A549 (cell line): Measurements from ENCODE around the gene SCNN1A. TPM values are rescaled to one million over a fixed set of nuclear protein-coding genes. Genes with fewer than 3 reads are reported as not detected.

ENCODE experiments used
- ATAC-seq, 2 experiments: fragments of 200-7000 bp in 1 of 2; fragments of >200 bp in 1 of 2; cut with Nextera tagmentation in 1 of 2; cut with Tn5 transposase in 1 of 2; 3 replicates each; pipeline versions ENCODE4 v1.8.0 to v1.9.1; 2018 to 2020; ENCODE audit warnings: mild to moderate bottlenecking in 1 of 2, moderate library complexity in 1 of 2
- CTCF ChIA-PET: fragments of 300-600 bp; sonication (Branson Sonifier 250); formaldehyde crosslinking; extraction: SDS; loops from one replicate; lab custom pipeline; 2021; ENCODE audit warnings: antibody characterized with exemption, inconsistent platforms; lab: Yijun Ruan, JAX
- POLR2A ChIA-PET: fragments of 350-600 bp; formaldehyde crosslinking; extraction: SDS; loops from one replicate; lab custom pipeline; 2021; ENCODE audit warnings: antibody characterized with exemption, inconsistent platforms; lab: Yijun Ruan, JAX
- DNase-seq, 2 experiments: peaks; one replicate each; pipeline versions ENCODE4 v3.0.0 to v3.0.0-alpha.2; 2011 to 2016; ENCODE audit warnings: low read depth in 1 of 2, low spot score in 1 of 2
- FAIRE-seq: peaks from 2 replicates; lab custom pipeline; 2011; peaks lifted over from hg19 to GRCh38; lab: Jason Lieb, UNC
- H3K27ac ChIP-seq, 2 experiments: fragments of >200 bp; sonication (Bioruptor Twin); formaldehyde crosslinking; 3 replicates each; pipeline ENCODE4 v1.5.1; 2016 to 2017
- H3K4me1 ChIP-seq: fragments of >200 bp; sonication (Bioruptor Twin); formaldehyde crosslinking; 3 replicates; pipeline ENCODE4 v1.6.1; 2016
- H3K4me2 ChIP-seq: fragments of >200 bp; sonication (Bioruptor Twin); formaldehyde crosslinking; 3 replicates; pipeline ENCODE4 v1.6.1; 2016
- H3K4me3 ChIP-seq: fragments of >200 bp; sonication (Bioruptor Twin); formaldehyde crosslinking; 3 replicates; pipeline ENCODE4 v1.5.1; 2016
- H3K9me3 ChIP-seq: fragments of >200 bp; sonication (Bioruptor Twin); formaldehyde crosslinking; 3 replicates; pipeline ENCODE4 v1.6.1; 2016
- CBX8 ChIP-seq: fragments of 200-600 bp; sonication (generic); IDR thresholded peaks from 2 replicates; pipeline ENCODE4 v1.6.1; 2016
- CEBPB ChIP-seq, 2 experiments: fragments of >200 bp in 1 of 2; sonication (Bioruptor Twin) in 1 of 2; formaldehyde crosslinking in 1 of 2; IDR thresholded peaks; 2 replicates each; pipeline ENCODE4 v1.6.1; 2012 to 2016
- EHF ChIP-seq: fragments of 250-450 bp; sonication (Bioruptor Pico); IDR thresholded peaks from 2 replicates; pipeline ENCODE4 v1.5.0; 2020; ENCODE audit warnings: mild to moderate bottlenecking
- FOSB ChIP-seq: fragments of 250-450 bp; sonication (Bioruptor Pico); IDR thresholded peaks from 2 replicates; pipeline ENCODE4 v1.5.0; 2020; ENCODE audit warnings: mild to moderate bottlenecking, moderate library complexity
- FOSL2 ChIP-seq, 2 experiments: fragments of 450-650 bp in 1 of 2; fragments of >200 bp in 1 of 2; sonication (Bioruptor Twin) in 1 of 2; formaldehyde crosslinking; IDR thresholded peaks; 2 replicates each; pipeline versions ENCODE4 v1.5.0 to v1.6.1; 2016 to 2020; ENCODE audit warnings: mild to moderate bottlenecking in 1 of 2, moderate library complexity in 1 of 2
- HDAC2 ChIP-seq: fragments of 200-600 bp; sonication (generic); IDR thresholded peaks from 2 replicates; pipeline ENCODE4 v1.6.1; 2016
- HEYL ChIP-seq: fragments of 250-450 bp; sonication (Bioruptor Pico); IDR thresholded peaks from 2 replicates; pipeline ENCODE4 v1.8.0; 2021; ENCODE audit warnings: mild to moderate bottlenecking, moderate library complexity
- HOXA7 ChIP-seq: fragments of 250-450 bp; sonication (Bioruptor Pico); IDR thresholded peaks from 2 replicates; pipeline ENCODE4 v1.5.0; 2020; ENCODE audit warnings: mild to moderate bottlenecking, moderate library complexity
- HOXB5 ChIP-seq: fragments of 250-450 bp; sonication (Bioruptor Pico); IDR thresholded peaks from 2 replicates; pipeline ENCODE4 v1.5.0; 2020; ENCODE audit warnings: mild to moderate bottlenecking, moderate library complexity
- JUN ChIP-seq, 2 experiments: fragments of >200 bp; sonication (Bioruptor Twin); formaldehyde crosslinking; IDR thresholded peaks; 2 replicates in 1 of 2; 3 replicates in 1 of 2; pipeline ENCODE4 v1.6.1; 2016 to 2017
- JUNB ChIP-seq: fragments of >200 bp; sonication (Bioruptor Twin); formaldehyde crosslinking; IDR thresholded peaks from 2 replicates; pipeline ENCODE4 v1.6.1; 2016
- KDM1A ChIP-seq: fragments of 200-600 bp; sonication (generic); IDR thresholded peaks from 2 replicates; pipeline ENCODE4 v1.6.1; 2016; ENCODE audit warnings: low read depth, mild to moderate bottlenecking
- KDM5A ChIP-seq: fragments of 200-600 bp; sonication (generic); IDR thresholded peaks from 2 replicates; pipeline ENCODE4 v1.6.1; 2016; ENCODE audit warnings: antibody characterized with exemption, mild to moderate bottlenecking
- MAZ ChIP-seq: fragments of 150-350 bp; IDR thresholded peaks from 2 replicates; pipeline ENCODE4 v1.6.1; 2014; ENCODE audit warnings: antibody characterized with exemption, low read depth, low read length, borderline replicate concordance
- NR3C1 ChIP-seq: fragments of >200 bp; sonication (Bioruptor Twin); formaldehyde crosslinking; IDR thresholded peaks from 3 replicates; pipeline ENCODE4 v1.6.1; 2017
- PHF8 ChIP-seq: fragments of 200-600 bp; sonication (generic); IDR thresholded peaks from 2 replicates; pipeline ENCODE4 v1.6.1; 2016; ENCODE audit warnings: low read depth, mild to moderate bottlenecking, antibody characterized with exemption, moderate library complexity, borderline replicate concordance
- RAD21 ChIP-seq, 2 experiments: fragments of >200 bp in 1 of 2; sonication (Bioruptor Twin) in 1 of 2; formaldehyde crosslinking in 1 of 2; IDR thresholded peaks in 1 of 2; conservative IDR thresholded peaks in 1 of 2; 2 replicates in 1 of 2; 3 replicates in 1 of 2; pipeline ENCODE4 v1.6.1; 2012 to 2018; ENCODE audit warnings: inconsistent platforms in 1 of 2
- RNF2 ChIP-seq: fragments of 200-600 bp; sonication (generic); IDR thresholded peaks from 2 replicates; pipeline ENCODE4 v1.6.1; 2016; ENCODE audit warnings: low read depth, mild to moderate bottlenecking, antibody characterized with exemption, moderate library complexity, borderline replicate concordance
- SMC3 ChIP-seq: fragments of >200 bp; sonication (Bioruptor Twin); formaldehyde crosslinking; IDR thresholded peaks from 3 replicates; pipeline ENCODE4 v1.6.1; 2018; ENCODE audit warnings: inconsistent platforms
- TP53 ChIP-seq: fragments of 250-450 bp; sonication (Bioruptor Pico); IDR thresholded peaks from 2 replicates; pipeline ENCODE4 v1.5.0; 2021; ENCODE audit warnings: mild to moderate bottlenecking, moderate library complexity
- ZNF302 ChIP-seq: fragments of 250-450 bp; sonication (Bioruptor Pico); IDR thresholded peaks from 2 replicates; pipeline ENCODE4 v1.9.0; 2021; ENCODE audit warnings: inconsistent platforms, mild to moderate bottlenecking, moderate library complexity
- WGBS: methylation state at CpG from one replicate; pipeline ENCODE4 v1.1.6; 2017; ENCODE audit errors: missing lambda C conversion rate; 5-methylcytosine and 5-hydroxymethylcytosine counted together
- polyA plus RNA-seq, 4 experiments: library from polyadenylated mRNA; depleted of rRNA in 3 of 4; stranded (reverse); fragments of >200 nt; fragmentation: RNase III in 1 of 4; extraction: RNeasy Plus Mini Kit Qiagen cat#74134 plus additional on column Dnase treatment in 1 of 4; gene quantifications; 2 replicates in 3 of 4; 3 replicates in 1 of 4; pipeline ENCODE4 v1.2.3, GENCODE V29; 2011 to 2017
- TF ChIP-seq, protein P1 (sequence below): fragments of >200 bp; sonication (Bioruptor Twin); formaldehyde crosslinking; IDR thresholded peaks from 2 replicates; pipeline ENCODE4 v1.6.1; 2016
- TF ChIP-seq, protein P2 (sequence below): fragments of 150-350 bp; IDR thresholded peaks from 2 replicates; pipeline ENCODE4 v1.6.1; 2014; ENCODE audit warnings: low read depth, mild to moderate bottlenecking, low read length
- TF ChIP-seq, protein P3 (sequence below): fragments of 250-450 bp; sonication (Bioruptor Pico); IDR thresholded peaks from 2 replicates; pipeline ENCODE4 v1.5.0; 2020; ENCODE audit warnings: low read depth, mild to moderate bottlenecking, moderate library complexity
- TF ChIP-seq, protein P4 (sequence below): IDR thresholded peaks from 2 replicates; pipeline ENCODE4 v1.6.1; 2012; ENCODE audit warnings: low read depth, borderline replicate concordance
- TF ChIP-seq, protein P5 (sequence below): fragments of 450-650 bp; IDR thresholded peaks from 2 replicates; pipeline ENCODE4 v1.6.1; 2014; ENCODE audit warnings: antibody characterized with exemption
- TF ChIP-seq, protein P6 (sequence below): IDR thresholded peaks from 2 replicates; pipeline ENCODE4 v1.6.1; 2012

Gene SCNN1A
- polyA plus RNA-seq, 2 of the 4 experiments (the other 2 are of a cell fraction), result 6.0 to 7.0 TPM

DNA sequence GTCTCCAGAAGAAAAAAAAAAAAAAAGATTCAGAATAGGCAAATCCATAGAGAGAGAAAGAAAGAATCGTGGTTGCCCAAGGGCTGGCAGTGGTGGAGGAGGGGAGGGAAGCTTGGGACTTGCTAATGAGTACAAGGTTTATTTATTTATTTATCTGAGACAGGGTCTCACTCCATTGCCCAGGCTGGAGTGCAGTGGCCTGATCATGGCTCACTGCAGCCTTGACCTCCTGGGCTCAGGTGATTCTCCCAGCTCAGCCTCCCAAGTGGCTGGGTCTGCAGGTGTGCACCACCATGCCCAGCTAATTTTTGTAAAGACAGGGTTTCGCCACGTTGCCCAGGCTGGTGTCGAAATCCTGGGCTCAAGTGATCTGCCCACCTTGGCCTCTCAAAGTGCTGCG is 23.7 kb downstream of the SCNN1A start:
- POLR2A ChIA-PET, result interaction anchor here (0.7 to 1.0 kb wide), 3 partner anchors 10 to 31 kb away, joined by 3 read pairs; no protein-coding TSS in a partner anchor

DNA sequence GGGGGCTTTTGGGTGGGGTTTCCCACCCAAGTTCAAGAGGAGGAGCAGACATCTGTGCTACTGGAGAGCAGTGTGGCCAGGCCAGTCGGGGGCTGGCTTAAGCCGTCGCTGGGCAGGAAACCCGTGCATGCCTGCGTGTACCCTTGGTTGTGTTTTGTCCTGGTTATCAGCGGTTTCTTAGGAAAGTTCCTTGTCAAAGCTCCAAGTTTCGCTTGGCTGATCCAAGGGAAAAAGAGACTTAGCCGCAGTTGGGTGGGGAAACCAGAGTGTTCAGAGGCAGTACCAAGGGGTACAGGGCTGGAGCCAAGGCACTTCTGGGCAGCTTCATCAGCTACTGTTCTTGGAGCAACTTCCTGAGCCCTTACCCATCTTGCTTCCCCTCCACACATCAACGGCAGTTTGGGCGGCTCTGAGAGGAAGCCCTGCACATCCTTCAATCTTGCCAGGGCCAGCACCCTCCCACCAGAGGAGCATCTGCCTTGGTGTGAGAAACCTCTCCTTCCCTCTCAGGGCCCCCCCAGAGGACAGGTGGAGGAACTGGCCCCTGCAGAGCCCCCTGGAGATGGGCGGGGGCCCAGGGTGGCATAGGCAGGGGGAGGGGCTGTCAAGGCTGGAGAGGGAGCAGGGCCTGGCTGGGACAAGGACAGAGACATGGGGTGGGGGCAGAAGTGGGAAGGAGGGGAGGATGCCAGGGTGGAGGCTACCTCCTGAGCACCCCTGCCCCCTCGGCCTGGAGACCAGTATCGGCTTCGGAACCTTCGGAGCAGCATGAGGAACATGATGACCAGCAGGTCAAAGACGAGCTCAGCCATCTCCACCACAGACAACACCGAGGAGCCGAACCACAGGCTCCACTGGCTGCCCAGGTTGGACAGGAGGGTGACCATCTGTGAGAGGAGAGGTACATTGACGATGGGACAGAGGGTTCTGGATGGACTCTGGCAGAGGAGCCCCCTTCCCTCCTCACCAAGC is 27.7 kb downstream of the SCNN1A start:
- TF ChIP-seq EHF (CRISPR knock-in tag) (no peak), FOSL2 (IDR thresholded peaks at IDR 0.05) (no peak), FOSL2 (CRISPR knock-in tag; IDR thresholded peaks at IDR 0.05) (no peak), HOXA7 (CRISPR knock-in tag) (no peak), CEBPB (IDR thresholded peaks at IDR 0.05) (no peak), HDAC2 (no peak), HOXB5 (CRISPR knock-in tag) (no peak), ZNF302 (CRISPR knock-in tag) (no peak), PHF8 (no peak), JUN (IDR thresholded peaks at IDR 0.05) (no peak), KDM1A (no peak), FOSB (CRISPR knock-in tag) (no peak), RNF2 (no peak), JUNB (no peak), HEYL (CRISPR knock-in tag) (no peak), MAZ (no peak), KDM5A (no peak)
- TF ChIP-seq, protein P1, sequence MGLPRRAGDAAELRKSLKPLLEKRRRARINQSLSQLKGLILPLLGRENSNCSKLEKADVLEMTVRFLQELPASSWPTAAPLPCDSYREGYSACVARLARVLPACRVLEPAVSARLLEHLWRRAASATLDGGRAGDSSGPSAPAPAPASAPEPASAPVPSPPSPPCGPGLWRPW, result no peak
- FAIRE-seq (no peak), ATAC-seq (no peak), DNase-seq (no peak)
- peaks cover 42% of the 10 kb centered on the region for H3K4me1 ChIP-seq
- H3K4me3 ChIP-seq, result no peak overlapping the region
- no peaks in the 10 kb centered on the region for H3K9me3 ChIP-seq
- POLR2A ChIA-PET, result no interaction called here
- WGBS, result 92% methylated on average over 19 of the region's 19 CpGs
- no peak overlapping the region for H3K4me2 ChIP-seq
- CTCF ChIA-PET, result interaction anchor here (1.4 to 29.7 kb wide), 5 partner anchors 12 to 118 kb away, joined by 3 to 705 read pairs (median 7); partner anchors contain the start of gene SCNN1A
- H3K27ac ChIP-seq, result peak overlapping the region; percentile 95 to 98; a peak in 4 of 6 replicates

More for the DNA sequence above, 23.7 kb downstream of the SCNN1A start:
- ATAC-seq (no peak), FAIRE-seq (no peak), DNase-seq (no peak)
- Histone ChIP-seq H3K4me1 (peaks cover 2% of the 10 kb centered on the region; the same call in 2 of the 3 replicates), H3K4me2 (no peak overlapping the region), H3K9me3 (no peaks in the 10 kb centered on the region), H3K27ac (no peak overlapping the region), H3K4me3 (no peak overlapping the region)
- TF ChIP-seq KDM5A (no peak), FOSL2 (IDR thresholded peaks at IDR 0.05) (no peak), FOSL2 (CRISPR knock-in tag; IDR thresholded peaks at IDR 0.05) (no peak), FOSB (CRISPR knock-in tag) (no peak), NR3C1 (no peak), CBX8 (no peak), TP53 (CRISPR knock-in tag) (no peak), SMC3 (no peak), RAD21 (conservative IDR thresholded peaks at IDR 0.05 in 1 of 2, IDR thresholded peaks at IDR 0.05 in 1 of 2) (no peak), JUN (IDR thresholded peaks at IDR 0.05) (no peak)
- TF ChIP-seq, protein P2, sequence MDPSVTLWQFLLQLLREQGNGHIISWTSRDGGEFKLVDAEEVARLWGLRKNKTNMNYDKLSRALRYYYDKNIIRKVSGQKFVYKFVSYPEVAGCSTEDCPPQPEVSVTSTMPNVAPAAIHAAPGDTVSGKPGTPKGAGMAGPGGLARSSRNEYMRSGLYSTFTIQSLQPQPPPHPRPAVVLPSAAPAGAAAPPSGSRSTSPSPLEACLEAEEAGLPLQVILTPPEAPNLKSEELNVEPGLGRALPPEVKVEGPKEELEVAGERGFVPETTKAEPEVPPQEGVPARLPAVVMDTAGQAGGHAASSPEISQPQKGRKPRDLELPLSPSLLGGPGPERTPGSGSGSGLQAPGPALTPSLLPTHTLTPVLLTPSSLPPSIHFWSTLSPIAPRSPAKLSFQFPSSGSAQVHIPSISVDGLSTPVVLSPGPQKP, result no peak
- TF ChIP-seq, protein P1, result no peak
- TF ChIP-seq, protein P3, sequence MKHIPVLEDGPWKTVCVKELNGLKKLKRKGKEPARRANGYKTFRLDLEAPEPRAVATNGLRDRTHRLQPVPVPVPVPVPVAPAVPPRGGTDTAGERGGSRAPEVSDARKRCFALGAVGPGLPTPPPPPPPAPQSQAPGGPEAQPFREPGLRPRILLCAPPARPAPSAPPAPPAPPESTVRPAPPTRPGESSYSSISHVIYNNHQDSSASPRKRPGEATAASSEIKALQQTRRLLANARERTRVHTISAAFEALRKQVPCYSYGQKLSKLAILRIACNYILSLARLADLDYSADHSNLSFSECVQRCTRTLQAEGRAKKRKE (CRISPR knock-in tag), result no peak
- TF ChIP-seq, protein P4, sequence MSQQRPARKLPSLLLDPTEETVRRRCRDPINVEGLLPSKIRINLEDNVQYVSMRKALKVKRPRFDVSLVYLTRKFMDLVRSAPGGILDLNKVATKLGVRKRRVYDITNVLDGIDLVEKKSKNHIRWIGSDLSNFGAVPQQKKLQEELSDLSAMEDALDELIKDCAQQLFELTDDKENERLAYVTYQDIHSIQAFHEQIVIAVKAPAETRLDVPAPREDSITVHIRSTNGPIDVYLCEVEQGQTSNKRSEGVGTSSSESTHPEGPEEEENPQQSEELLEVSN, result no peak
- TF ChIP-seq, protein P5, sequence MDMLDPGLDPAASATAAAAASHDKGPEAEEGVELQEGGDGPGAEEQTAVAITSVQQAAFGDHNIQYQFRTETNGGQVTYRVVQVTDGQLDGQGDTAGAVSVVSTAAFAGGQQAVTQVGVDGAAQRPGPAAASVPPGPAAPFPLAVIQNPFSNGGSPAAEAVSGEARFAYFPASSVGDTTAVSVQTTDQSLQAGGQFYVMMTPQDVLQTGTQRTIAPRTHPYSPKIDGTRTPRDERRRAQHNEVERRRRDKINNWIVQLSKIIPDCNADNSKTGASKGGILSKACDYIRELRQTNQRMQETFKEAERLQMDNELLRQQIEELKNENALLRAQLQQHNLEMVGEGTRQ, result no peak
- TF ChIP-seq, protein P6, sequence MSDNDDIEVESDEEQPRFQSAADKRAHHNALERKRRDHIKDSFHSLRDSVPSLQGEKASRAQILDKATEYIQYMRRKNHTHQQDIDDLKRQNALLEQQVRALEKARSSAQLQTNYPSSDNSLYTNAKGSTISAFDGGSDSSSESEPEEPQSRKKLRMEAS, result no peak
- CTCF ChIA-PET, result interaction anchor here (0.7 to 29.7 kb wide), 6 partner anchors 14 to 299 kb away, joined by 3 to 705 read pairs (median 4); partner anchors contain the start of gene SCNN1A
- 82% methylated on average over 5 of the region's 5 CpGs for WGBS
